ENCODE data around the gene EPB41L5.

DNA sequence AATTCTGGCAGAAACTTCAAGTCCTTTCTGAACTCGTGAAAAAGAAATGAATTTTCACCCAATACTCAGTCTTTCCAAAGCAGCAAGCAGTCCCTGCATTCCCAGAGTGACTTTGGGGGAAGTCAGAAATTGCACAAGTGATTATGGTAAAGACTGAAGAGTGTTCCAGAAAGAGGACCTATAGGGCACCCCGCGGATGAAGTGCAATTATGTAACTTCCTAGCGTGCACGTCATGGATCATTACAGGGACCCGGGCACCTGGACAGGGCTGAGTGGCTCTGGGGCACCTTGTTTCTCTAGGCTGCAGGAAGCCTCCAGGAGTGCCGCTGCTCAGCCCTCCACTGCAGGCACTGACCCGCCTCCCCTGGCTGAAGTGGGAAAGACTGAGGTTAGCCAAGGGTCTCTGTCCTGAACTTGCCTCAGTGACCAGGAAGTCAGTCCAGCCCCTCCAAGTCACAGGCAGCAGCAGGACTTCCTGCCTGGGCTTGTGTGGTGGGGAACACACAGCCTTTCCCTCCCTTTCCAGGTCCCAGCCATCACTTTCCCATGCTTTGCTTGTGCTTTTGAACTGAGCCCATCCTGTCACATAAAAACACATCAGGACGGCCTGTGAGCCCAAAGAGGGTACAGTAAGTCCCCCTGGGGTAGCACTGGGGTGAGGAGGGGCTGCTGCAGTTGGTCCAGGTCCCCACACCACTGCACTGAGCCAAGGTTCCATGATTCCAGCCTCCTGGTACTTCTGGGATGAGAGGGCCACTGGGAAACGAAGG is 190.6 kb downstream of the EPB41L5 start:
- no peak for TF ChIP-seq FOXK1 (CRISPR knock-in tag; IDR thresholded peaks at IDR 0.05; ENCODE audit: borderline replicate concordance)
- TF ChIP-seq, protein P1, sequence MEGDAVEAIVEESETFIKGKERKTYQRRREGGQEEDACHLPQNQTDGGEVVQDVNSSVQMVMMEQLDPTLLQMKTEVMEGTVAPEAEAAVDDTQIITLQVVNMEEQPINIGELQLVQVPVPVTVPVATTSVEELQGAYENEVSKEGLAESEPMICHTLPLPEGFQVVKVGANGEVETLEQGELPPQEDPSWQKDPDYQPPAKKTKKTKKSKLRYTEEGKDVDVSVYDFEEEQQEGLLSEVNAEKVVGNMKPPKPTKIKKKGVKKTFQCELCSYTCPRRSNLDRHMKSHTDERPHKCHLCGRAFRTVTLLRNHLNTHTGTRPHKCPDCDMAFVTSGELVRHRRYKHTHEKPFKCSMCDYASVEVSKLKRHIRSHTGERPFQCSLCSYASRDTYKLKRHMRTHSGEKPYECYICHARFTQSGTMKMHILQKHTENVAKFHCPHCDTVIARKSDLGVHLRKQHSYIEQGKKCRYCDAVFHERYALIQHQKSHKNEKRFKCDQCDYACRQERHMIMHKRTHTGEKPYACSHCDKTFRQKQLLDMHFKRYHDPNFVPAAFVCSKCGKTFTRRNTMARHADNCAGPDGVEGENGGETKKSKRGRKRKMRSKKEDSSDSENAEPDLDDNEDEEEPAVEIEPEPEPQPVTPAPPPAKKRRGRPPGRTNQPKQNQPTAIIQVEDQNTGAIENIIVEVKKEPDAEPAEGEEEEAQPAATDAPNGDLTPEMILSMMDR (IDR thresholded peaks at IDR 0.05 in 2 of 3, conservative IDR thresholded peaks at IDR 0.05 in 1 of 3; ENCODE audit: insufficient read depth in 2 of 3, low read depth in 1 of 3, low read length in 3 of 3): no peak
- no peak for TF ChIP-seq RFX5 (IDR thresholded peaks at IDR 0.05; ENCODE audit: low read depth, low read length)
- no peak for TF ChIP-seq MEIS2 (IDR thresholded peaks at IDR 0.05; ENCODE audit: partially characterized antibody)
